ENCODE data around the gene MMD. TPM values are rescaled to one million over a fixed set of nuclear protein-coding genes. Genes with fewer than 3 reads are reported as not detected.
"Not testable (repeated sequence)": the region's sequence is repeated elsewhere in the genome, so short reads cannot be mapped to it uniquely, and the experiment has no call there.

Gene MMD
- total RNA-seq, 1 donor from 2014 or later, result 2.1 TPM

GRCh38 chr17:55420067-55420775 is 1.4 kb downstream of the MMD start:
- no peak for ATAC-seq

GRCh38 chr17:55418369-55419268 is 3.0 kb downstream of the MMD start:
- ATAC-seq, result no peak

- no peak for ATAC-seq
These were observed 4.0 kb downstream of the MMD start for GRCh38 chr17:55417411-55418268.

GRCh38 chr17:55416470-55417052 is 5.1 kb downstream of the MMD start:
- ATAC-seq, result no peak

- ATAC-seq, result no peak
These were observed 5.6 kb downstream of the MMD start for GRCh38 chr17:55416000-55416399.

GRCh38 chr17:55414983-55415382 is 6.7 kb downstream of the MMD start:
- ATAC-seq, result no peak

- ATAC-seq, result no peak
These were observed 7.7 kb downstream of the MMD start for GRCh38 chr17:55413825-55414489.

- ATAC-seq, result no peak
These were observed 10.2 kb downstream of the MMD start for GRCh38 chr17:55411463-55411855.

GRCh38 chr17:55410722-55411462 is 10.7 kb downstream of the MMD start:
- ATAC-seq, result no peak

GRCh38 chr17:55409030-55409800 is 12.4 kb downstream of the MMD start:
- ATAC-seq, result no peak

GRCh38 chr17:55407641-55408566 is 13.7 kb downstream of the MMD start:
- no peak for ATAC-seq

- ATAC-seq, result no peak
These were observed 16.0 kb downstream of the MMD start for GRCh38 chr17:55405600-55405999.

GRCh38 chr17:55404197-55404596 is 17.4 kb downstream of the MMD start:
- ATAC-seq, result not testable (repeated sequence)

- ATAC-seq, result no peak
These were observed 19.3 kb downstream of the MMD start for GRCh38 chr17:55402374-55402773.

- ATAC-seq, result no peak
These were observed 22.9 kb downstream of the MMD start for GRCh38 chr17:55398689-55399088.

GRCh38 chr17:55395803-55396505 is 25.7 kb downstream of the MMD start:
- ATAC-seq, result no peak

GRCh38 chr17:55394357-55395021 is 27.1 kb downstream of the MMD start:
- no peak for ATAC-seq

Measured in esophagus mucosa (tissue), 1 donor.